Lower lobe of right lung (tissue), 2 donors: ENCODE results near the gene ITGAE. TPM values are rescaled to one million over a fixed set of nuclear protein-coding genes. Genes with fewer than 3 reads are reported as not detected.

Experiments used
- ATAC-seq, 2 donors: fragments of 200-7000 bp; cut with Tn5 transposase; one replicate each; pipeline ENCODE4 v1.9.1; 2020 to 2022; ENCODE audit warnings: mild to moderate bottlenecking in 2 of 2, moderate library complexity in 2 of 2
- DNase-seq: peaks from one replicate; pipeline ENCODE4 v3.0.0-alpha.2; 2020
- H3K27ac ChIP-seq: fragments of 200-600 bp; one replicate; pipeline ENCODE4 v1.8.0; 2022
- H3K27me3 ChIP-seq: fragments of 200-600 bp; one replicate; pipeline ENCODE4 v1.8.0; 2022; ENCODE audit warnings: low read depth
- H3K36me3 ChIP-seq: fragments of 200-600 bp; one replicate; pipeline ENCODE4 v1.8.0; 2022; ENCODE audit warnings: mild to moderate bottlenecking
- H3K4me1 ChIP-seq: fragments of 200-600 bp; one replicate; pipeline ENCODE4 v1.8.0; 2022
- H3K4me3 ChIP-seq: fragments of 200-600 bp; one replicate; pipeline ENCODE4 v1.8.0; 2022; ENCODE audit warnings: mild to moderate bottlenecking
- H3K9me3 ChIP-seq: fragments of 200-600 bp; one replicate; pipeline ENCODE4 v1.8.0; 2022
- intact Hi-C: fragments of 100-400 bp; cut with DNase I; formaldehyde crosslinking; loops from one replicate; pipeline ENCODE4 v1.11.0; 2022
- total RNA-seq: library from RNA; stranded (reverse); fragmentation: NEBNext Ultra II Directional; extraction: Animal tissue kit (Norgen Biotek cat#: 25700); gene quantifications from one replicate; pipeline ENCODE4 v1.2.1, GENCODE V29; 2021
- TF ChIP-seq, protein P1 (sequence below): fragments of 200-600 bp; IDR thresholded peaks from one replicate; pipeline ENCODE4 v1.8.0; 2022; ENCODE audit warnings: antibody characterized with exemption, mild to moderate bottlenecking
- donor health status: DM: no; HTN: yes; CAD: no; lungs with severe emphysema.

ITGAE gene
- total RNA-seq, 1 donor from 2014 or later, result 35.4 TPM

DNA sequence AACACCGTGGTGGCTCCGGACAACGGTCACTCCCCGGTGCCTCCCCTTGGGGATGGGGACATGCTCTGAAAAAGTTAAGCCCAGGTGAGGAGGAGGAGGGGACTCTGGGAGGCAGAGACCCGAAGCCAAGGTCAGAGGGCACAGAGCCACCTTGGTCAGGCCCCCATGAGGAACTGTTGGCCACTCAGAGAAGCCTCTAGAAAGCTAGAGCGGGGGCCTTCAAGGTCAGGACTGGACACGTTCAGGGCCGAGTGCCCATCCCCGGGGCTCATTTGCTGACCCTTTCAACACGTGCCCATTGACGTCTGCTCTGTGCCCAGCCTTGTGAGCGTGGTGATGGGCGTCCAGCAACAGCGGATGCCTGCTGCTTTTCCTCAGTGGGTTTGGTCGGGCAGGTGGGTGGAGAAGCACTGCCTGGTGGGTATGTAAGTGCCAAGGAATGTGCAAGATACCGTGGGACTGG, 39.0 kb downstream of the ITGAE start:
- Histone ChIP-seq H3K36me3 (no peaks in the 10 kb centered on the region), H3K9me3 (peaks cover 4% of the 10 kb centered on the region), H3K27ac (no peak overlapping the region), H3K27me3 (no peaks in the 10 kb centered on the region), H3K4me3 (no peak overlapping the region), H3K4me1 (no peaks in the 10 kb centered on the region)
- DNase-seq (no peak), ATAC-seq (no peak)
- intact Hi-C loops, result no loop called here
- TF ChIP-seq, protein P1, sequence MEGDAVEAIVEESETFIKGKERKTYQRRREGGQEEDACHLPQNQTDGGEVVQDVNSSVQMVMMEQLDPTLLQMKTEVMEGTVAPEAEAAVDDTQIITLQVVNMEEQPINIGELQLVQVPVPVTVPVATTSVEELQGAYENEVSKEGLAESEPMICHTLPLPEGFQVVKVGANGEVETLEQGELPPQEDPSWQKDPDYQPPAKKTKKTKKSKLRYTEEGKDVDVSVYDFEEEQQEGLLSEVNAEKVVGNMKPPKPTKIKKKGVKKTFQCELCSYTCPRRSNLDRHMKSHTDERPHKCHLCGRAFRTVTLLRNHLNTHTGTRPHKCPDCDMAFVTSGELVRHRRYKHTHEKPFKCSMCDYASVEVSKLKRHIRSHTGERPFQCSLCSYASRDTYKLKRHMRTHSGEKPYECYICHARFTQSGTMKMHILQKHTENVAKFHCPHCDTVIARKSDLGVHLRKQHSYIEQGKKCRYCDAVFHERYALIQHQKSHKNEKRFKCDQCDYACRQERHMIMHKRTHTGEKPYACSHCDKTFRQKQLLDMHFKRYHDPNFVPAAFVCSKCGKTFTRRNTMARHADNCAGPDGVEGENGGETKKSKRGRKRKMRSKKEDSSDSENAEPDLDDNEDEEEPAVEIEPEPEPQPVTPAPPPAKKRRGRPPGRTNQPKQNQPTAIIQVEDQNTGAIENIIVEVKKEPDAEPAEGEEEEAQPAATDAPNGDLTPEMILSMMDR, result no peak

DNA sequence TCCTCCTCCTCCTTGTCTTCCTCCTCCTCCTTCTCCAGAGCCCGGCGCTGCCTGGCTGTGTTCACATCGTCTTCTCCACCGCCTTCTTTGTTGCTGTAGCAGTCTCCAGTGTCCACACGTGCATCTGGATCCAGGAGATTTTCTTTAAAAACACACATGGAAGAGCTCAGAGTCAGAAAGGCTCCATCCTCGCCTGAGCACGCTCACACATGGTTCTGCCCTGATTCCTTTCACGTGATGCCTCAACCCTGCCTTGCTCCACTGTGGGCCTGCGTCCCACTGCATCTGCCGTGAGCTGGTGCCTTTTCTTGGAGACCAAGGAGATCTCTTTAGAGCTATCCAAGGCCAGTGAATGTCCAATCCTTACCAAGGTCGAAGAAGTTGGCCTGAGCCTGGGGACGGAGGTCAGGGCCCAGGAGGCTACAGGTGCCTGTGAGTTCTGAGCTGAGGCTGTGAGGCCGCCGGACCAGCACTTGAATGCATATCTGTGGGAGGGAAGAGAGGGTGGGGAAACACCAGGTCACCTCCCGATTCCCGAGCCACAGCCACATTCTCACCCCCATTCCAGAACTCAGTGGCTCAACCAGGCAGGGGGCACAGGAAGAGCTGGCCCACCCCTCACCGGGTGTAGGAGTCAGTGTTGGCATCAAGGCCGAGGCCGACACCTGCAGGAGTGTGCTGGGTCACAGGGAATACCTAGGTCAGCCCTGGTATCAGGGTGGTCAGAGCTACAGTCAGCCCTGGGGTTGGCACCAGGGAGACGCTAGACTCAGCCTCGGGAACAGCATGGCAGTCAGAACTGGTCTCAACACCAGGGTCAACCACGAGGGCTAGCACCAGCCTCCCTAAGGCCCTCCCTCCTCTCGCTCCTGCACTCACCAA, 39.7 kb downstream of the ITGAE start:
- Histone ChIP-seq H3K9me3 (peaks cover 4% of the 10 kb centered on the region), H3K36me3 (no peaks in the 10 kb centered on the region), H3K27ac (no peak overlapping the region), H3K27me3 (no peaks in the 10 kb centered on the region), H3K4me3 (no peak overlapping the region), H3K4me1 (no peaks in the 10 kb centered on the region)
- TF ChIP-seq, protein P1, result no peak
- no peak for DNase-seq
- intact Hi-C loops, result no loop called here
- ATAC-seq, result no peak

DNA sequence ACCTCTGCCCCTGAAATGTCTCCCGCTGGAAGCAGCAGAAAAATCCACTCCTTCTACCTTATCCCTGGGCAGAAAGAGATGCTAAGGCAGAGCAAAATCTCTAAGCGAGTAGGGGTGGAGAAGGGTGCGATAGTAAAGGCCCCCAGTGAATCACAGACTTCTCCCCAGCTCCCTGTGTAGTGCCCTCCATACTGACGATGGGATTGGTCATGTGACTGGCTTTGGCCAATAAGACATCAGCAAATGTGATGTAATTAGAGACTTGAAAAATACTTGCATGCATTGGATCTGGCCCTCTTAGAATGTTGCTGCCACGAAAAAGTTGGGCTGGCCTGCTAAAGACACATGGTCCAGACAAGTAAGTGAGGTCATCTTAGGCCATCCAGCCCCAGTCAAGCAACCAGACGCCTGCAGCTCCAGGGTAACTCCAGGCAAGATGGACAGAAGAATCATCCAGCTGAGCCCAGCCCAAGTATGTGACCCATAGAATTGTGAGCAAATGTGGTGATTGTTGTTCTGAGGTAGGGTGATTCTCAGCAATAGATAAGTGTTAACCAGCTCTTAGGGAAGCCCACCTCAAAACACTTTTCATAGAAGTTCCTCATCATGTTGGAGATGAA, 41.3 kb downstream of the ITGAE start:
- Histone ChIP-seq H3K27me3 (no peaks in the 10 kb centered on the region), H3K4me3 (no peak overlapping the region), H3K36me3 (no peaks in the 10 kb centered on the region), H3K4me1 (no peaks in the 10 kb centered on the region), H3K27ac (no peak overlapping the region), H3K9me3 (peaks cover 4% of the 10 kb centered on the region)
- intact Hi-C loops, result no loop called here
- TF ChIP-seq, protein P1, result no peak
- no peak for DNase-seq
- no peak for ATAC-seq

DNA sequence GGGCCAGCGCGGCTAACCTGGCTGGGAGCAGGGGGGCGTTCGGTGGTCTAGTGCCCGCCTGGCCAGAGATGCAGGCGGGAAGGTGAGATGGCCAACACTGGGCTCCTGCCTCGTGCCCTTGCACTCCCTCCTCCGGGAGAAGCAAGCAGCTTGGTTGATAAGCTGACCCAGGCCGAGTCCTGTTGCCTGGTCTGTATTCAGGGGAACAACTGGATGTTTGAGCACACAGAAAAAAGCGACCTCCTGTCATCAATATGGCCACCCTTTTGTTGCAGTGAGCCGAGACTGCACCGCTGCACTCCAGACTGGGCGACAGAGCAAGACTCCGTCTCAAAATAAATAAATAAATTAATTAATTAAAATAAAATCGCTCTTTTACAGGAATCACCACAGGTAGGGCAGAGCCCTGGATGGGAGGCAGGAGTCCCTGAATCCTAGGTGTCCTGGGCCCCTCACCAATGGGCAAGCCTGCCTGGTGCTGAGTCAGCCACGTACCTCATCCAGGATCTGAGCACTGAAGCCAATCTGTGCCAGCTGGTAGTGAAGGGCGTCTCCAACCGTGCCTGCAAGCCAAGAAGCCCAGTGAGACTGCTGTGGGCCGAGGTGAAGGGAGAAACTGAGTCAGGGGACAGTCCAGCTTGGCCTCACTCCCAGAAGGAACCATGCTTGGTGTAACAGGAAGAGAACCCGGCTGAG, 45.5 kb downstream of the ITGAE start:
- no peak for DNase-seq
- peaks cover 4% of the 10 kb centered on the region for H3K9me3 ChIP-seq
- no peaks in the 10 kb centered on the region for H3K36me3 ChIP-seq
- TF ChIP-seq, protein P1, result no peak
- intact Hi-C loops, result no loop called here
- H3K27me3 ChIP-seq, result no peaks in the 10 kb centered on the region
- no peaks in the 10 kb centered on the region for H3K4me1 ChIP-seq
- peak overlapping the region; percentile 53 for H3K4me3 ChIP-seq
- no peak for ATAC-seq
- peak overlapping the region; percentile 75 for H3K27ac ChIP-seq

DNA sequence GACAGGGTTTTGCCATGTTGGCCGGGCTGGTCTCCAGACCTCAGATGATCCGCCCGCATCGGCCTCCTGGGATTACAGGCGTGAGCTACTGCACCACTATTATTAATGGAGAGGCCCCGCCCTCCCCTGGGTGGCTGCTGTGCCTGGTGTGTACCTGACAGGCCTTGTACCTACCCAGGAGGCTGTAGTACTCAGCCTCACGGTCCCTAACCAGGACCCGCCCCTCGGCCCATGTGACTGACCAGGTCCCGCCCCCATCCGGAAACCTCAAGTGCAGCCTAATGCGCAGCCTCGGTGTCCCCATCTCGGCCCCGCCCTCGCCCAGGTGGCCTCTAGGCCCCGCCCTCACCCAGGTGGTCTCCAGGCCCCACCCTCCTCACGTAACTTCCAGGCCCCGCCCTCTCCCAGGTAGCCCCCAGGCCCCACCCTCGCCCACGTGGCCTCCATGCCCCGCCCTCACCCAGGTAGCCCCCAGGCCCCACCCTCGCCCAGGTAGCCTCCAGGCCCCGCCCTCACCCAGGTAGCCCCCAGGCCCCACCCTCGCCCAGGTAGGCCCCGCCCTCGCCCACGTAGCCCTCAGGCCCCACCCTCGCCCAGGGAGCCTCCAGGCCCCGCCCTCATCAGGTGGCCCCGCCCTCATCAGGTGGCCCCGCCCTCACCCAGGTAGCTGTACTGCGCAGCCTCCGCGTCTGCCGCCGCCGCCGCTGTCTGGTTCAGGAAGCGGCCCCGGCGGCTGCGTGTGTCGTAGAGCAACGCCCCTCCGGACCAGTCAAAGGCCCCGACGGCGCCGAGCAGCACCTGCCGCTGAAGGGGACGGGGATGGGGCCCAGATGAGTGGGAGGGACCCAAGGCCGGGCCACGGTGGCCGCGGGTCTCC, 46.3 kb downstream of the ITGAE start:
- ATAC-seq (peak; percentile 97), DNase-seq (peak; percentile 93)
- intact Hi-C loops, result no loop called here
- H3K27me3 ChIP-seq, result no peaks in the 10 kb centered on the region
- H3K36me3 ChIP-seq, result no peaks in the 10 kb centered on the region
- H3K27ac ChIP-seq, result peak overlapping the region; percentile 75
- TF ChIP-seq, protein P1, result no peak
- H3K4me3 ChIP-seq, result peak overlapping the region; percentile 53
- no peaks in the 10 kb centered on the region for H3K9me3 ChIP-seq
- H3K4me1 ChIP-seq, result no peaks in the 10 kb centered on the region
